T-helper 17 cell (primary cell): Measurements from ENCODE around the gene GPHN. TPM values are rescaled to one million over a fixed set of nuclear protein-coding genes. Genes with fewer than 3 reads are reported as not detected.

Experiments used
- ATAC-seq: fragments of 150-1000 bp; cut with Tn5 transposase; 2 replicates; pipeline ENCODE4 v1.10.0; 2021; ENCODE audit warnings: mild to moderate bottlenecking, moderate library complexity
- DNase-seq, 3 donors: peaks; one replicate each; pipeline versions ENCODE4 v3.0.0 to v3.0.0-alpha.2; 2020 to 2021
- H3K9me3 ChIP-seq: one replicate; pipeline ENCODE4 v1.7.0; 2013; ENCODE audit warnings: low read length, mild to moderate bottlenecking; ENCODE audit not compliant: control insufficient read depth, poor library complexity, severe bottlenecking
- H3K27ac Mint-ChIP-seq: one replicate; pipeline ENCODE4 v1.8.0; 2022; ENCODE audit warnings: mild to moderate bottlenecking, moderate library complexity, mixed read lengths
- H3K27me3 Mint-ChIP-seq: one replicate; pipeline ENCODE4 v1.8.0; 2022; ENCODE audit warnings: mixed read lengths
- H3K36me3 Mint-ChIP-seq: one replicate; pipeline ENCODE4 v1.8.0; 2022; ENCODE audit warnings: low read depth, mixed read lengths
- H3K4me1 Mint-ChIP-seq: one replicate; pipeline ENCODE4 v1.8.0; 2022; ENCODE audit warnings: mild to moderate bottlenecking, mixed read lengths
- H3K4me3 Mint-ChIP-seq: one replicate; pipeline ENCODE4 v1.8.0; 2022; ENCODE audit warnings: mild to moderate bottlenecking, moderate library complexity, mixed read lengths
- total RNA-seq, 4 donors: library from RNA in 2 of 4; stranded (reverse) in 2 of 4; gene quantifications; one replicate each; pipeline ENCODE4 v1.2.3 and lab custom pipeline; 2022 to 2026

The GPHN gene
- total RNA-seq, 2 donors from 2014 or later: 23.1 to 24.4 TPM

- ATAC-seq: no peak
- Mint-ChIP-seq H3K4me3 (no peak overlapping the region), H3K36me3 (peaks cover 2% of the 10 kb centered on the region), H3K27me3 (peaks cover 24% of the 10 kb centered on the region), H3K27ac (no peak overlapping the region), H3K4me1 (no peaks in the 10 kb centered on the region)
- no peak for DNase-seq
- no peaks in the 10 kb centered on the region for H3K9me3 ChIP-seq
These were observed 713.5 kb downstream of the GPHN start for GRCh38 chr14:67221248-67221981.

- no peaks in the 10 kb centered on the region for H3K9me3 ChIP-seq
- Mint-ChIP-seq H3K27ac (no peak overlapping the region), H3K27me3 (peaks cover 24% of the 10 kb centered on the region), H3K4me1 (no peaks in the 10 kb centered on the region), H3K36me3 (peaks cover 2% of the 10 kb centered on the region), H3K4me3 (no peak overlapping the region)
- no peak for ATAC-seq
- no peak for DNase-seq
These were observed 714.0 kb downstream of the GPHN start for GRCh38 chr14:67221982-67222328.

- no peaks in the 10 kb centered on the region for H3K9me3 ChIP-seq
- DNase-seq (no peak), ATAC-seq (no peak)
- Mint-ChIP-seq H3K4me3 (no peak overlapping the region), H3K27me3 (peaks cover 24% of the 10 kb centered on the region), H3K4me1 (peaks cover 2% of the 10 kb centered on the region), H3K27ac (no peak overlapping the region), H3K36me3 (peaks cover 2% of the 10 kb centered on the region)
These were observed 717.6 kb downstream of the GPHN start for GRCh38 chr14:67225523-67225922.

GRCh38 chr14:67228325-67228984 is 720.5 kb downstream of the GPHN start:
- Mint-ChIP-seq H3K4me1 (peaks cover 2% of the 10 kb centered on the region), H3K27me3 (peaks cover 17% of the 10 kb centered on the region), H3K27ac (no peak overlapping the region), H3K4me3 (no peak overlapping the region), H3K36me3 (peaks cover 2% of the 10 kb centered on the region)
- ATAC-seq: no peak
- H3K9me3 ChIP-seq: no peaks in the 10 kb centered on the region
- no peak for DNase-seq

Other genes with a start within 250 kb of the GPHN start
- gene CCDC196, start 21.8 kb upstream of the GPHN start, total RNA-seq: not detected